Uterus (tissue), 2 donors: Measurements from ENCODE around the gene TSPAN5.

Experiments used
- POLR2A ChIP-seq, 2 donors: fragments of 450-650 bp; IDR thresholded peaks; one replicate each; pipeline ENCODE4 v1.6.1; 2016; ENCODE audit warnings: antibody characterized with exemption in 2 of 2, mild to moderate bottlenecking in 1 of 2, moderate library complexity in 1 of 2
- TF ChIP-seq, protein P1 (sequence below), 4 experiments: fragments of 200-600 bp in 2 of 4; fragments of 450-650 bp in 2 of 4; sonication (generic) in 2 of 4; IDR thresholded peaks; one replicate each; pipeline ENCODE4 v1.5.1; 2016 to 2019; ENCODE audit warnings: antibody characterized with exemption in 4 of 4, mild to moderate bottlenecking in 2 of 4, moderate library complexity in 1 of 4

DNA sequence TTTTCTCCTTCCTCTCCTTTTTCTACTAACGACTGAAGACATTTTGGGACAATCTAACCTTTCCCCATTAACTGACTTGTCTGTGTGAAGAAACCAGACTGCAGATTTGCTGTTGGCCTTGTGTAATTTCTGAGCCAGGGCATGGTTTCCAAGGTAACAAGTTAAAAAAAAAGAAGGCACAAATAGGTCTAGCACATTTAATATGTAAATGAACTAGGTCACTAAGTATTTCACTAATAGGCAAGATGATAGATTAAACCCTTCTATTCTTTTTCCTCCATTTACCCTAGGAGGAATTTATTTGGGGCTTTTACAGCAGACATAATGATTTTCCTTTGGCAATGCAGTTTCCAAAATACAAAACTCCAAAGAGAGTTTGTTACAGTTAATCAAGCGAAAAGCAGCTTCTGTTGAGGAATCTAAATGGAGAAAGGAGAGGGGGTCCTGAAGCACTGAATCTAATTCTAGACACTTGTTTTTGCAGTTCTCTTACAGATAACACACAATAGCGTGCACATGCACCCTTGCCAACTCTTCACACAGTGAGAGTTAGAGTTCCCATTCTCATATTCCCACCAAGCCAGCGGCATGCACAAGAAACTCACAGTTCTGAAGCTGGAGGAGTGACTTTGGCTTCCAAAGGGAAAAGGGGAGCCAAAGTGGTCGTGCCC lies 72.0 kb downstream of the TSPAN5 start:
- TF ChIP-seq, protein P1, sequence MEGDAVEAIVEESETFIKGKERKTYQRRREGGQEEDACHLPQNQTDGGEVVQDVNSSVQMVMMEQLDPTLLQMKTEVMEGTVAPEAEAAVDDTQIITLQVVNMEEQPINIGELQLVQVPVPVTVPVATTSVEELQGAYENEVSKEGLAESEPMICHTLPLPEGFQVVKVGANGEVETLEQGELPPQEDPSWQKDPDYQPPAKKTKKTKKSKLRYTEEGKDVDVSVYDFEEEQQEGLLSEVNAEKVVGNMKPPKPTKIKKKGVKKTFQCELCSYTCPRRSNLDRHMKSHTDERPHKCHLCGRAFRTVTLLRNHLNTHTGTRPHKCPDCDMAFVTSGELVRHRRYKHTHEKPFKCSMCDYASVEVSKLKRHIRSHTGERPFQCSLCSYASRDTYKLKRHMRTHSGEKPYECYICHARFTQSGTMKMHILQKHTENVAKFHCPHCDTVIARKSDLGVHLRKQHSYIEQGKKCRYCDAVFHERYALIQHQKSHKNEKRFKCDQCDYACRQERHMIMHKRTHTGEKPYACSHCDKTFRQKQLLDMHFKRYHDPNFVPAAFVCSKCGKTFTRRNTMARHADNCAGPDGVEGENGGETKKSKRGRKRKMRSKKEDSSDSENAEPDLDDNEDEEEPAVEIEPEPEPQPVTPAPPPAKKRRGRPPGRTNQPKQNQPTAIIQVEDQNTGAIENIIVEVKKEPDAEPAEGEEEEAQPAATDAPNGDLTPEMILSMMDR (IDR thresholded peaks at IDR 0.05): no peak
- TF ChIP-seq POLR2A (IDR thresholded peaks at IDR 0.05): no peak
